ENCODE data around the gene GPC5. TPM values are rescaled to one million over a fixed set of nuclear protein-coding genes. Genes with fewer than 3 reads are reported as not detected.

Gene GPC5
- total and polyA plus RNA-seq, 9 of the 15 experiments (the other 6 are each of a cell fraction or from before 2014, with no cell fraction given) = 0.18 to 0.27 TPM; not detected in 7

DNA sequence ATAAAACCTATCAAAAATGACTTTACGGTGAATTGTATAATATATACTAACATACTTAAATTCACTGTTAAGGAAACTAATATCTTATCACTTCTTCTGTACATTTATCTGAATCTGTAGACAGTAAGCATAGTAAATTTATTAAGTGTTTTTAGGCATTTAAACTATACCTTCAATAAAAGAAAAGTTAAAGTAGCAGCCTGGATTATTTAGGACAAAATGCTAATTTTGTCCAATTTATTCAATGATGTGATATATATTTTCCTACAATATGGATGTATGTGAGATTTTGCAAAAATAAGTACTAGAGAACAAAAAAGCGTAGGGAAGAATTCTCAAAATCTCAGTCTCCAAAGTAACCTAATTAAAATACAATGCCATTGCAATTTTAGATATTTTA lies 299.9 kb downstream of the GPC5 start:
- Histone ChIP-seq H3K27me3 (ENCODE audit: control insufficient read depth in 2 of 2, insufficient read depth in 2 of 2, low read length in 2 of 2) (no peaks in the 10 kb centered on the region), H3K4me2 (ENCODE audit: insufficient read depth, low read length) (no peak overlapping the region), H4K20me1 (replicated peaks; ENCODE audit: control insufficient read depth, insufficient read depth, low read length) (no peaks in the 10 kb centered on the region), H3K9me1 (ENCODE audit: control insufficient read depth, insufficient read depth, low read length) (no peaks in the 10 kb centered on the region), H3K4me1 (replicated peaks in 1 of 2; ENCODE audit: control insufficient read depth in 2 of 2, insufficient read depth in 2 of 2, low read length in 2 of 2) (no peaks in the 10 kb centered on the region), H3K4me3 (no peak overlapping the region), H3K9ac (ENCODE audit: insufficient read depth in 1 of 2, low read depth in 2 of 2, low read length in 2 of 2) (no peak overlapping the region), H3K79me2 (ENCODE audit: control insufficient read depth, insufficient read depth, low read length) (no peaks in the 10 kb centered on the region), H3K36me3 (ENCODE audit: control insufficient read depth, insufficient read depth, low read length) (no peaks in the 10 kb centered on the region), H3K27ac (ENCODE audit: extremely low read depth, low read depth, low read length) (no peak overlapping the region), H3K9me3 (replicated peaks; ENCODE audit: control insufficient read depth, insufficient read depth, low read depth, low read length) (no peaks in the 10 kb centered on the region), H2AFZ (ENCODE audit: low read depth, low read length) (no peak overlapping the region)
- TF ChIP-seq PPARD (CRISPR knock-in tag; IDR thresholded peaks at IDR 0.05) = no peak
- peak; percentile 23 for TF ChIP-seq HNRNPH1 (optimal IDR thresholded peaks at IDR 0.05; ENCODE audit: low read depth, low read length)
- 0 out of 2 replicates have a peak, but pooled peaks have one; percentile 13 for TF ChIP-seq ZNF507 (tag; conservative IDR thresholded peaks at IDR 0.05)
- TF ChIP-seq TFAM (CRISPR knock-in tag; conservative IDR thresholded peaks at IDR 0.05) = peak; percentile 100; the same call in 1 of the 2 replicates
- POLR2A ChIA-PET = interaction anchor here (0.6 kb wide), 1 partner anchor 222 kb away, joined by 3 read pairs; no protein-coding TSS in a partner anchor
- ATAC-seq (no peak), FAIRE-seq (no peak), DNase-seq (ENCODE audit: extremely low read depth in 1 of 4, low spot score in 3 of 4) (no peak)
- in situ Hi-C loops (cut with MboI) = no loop called here
- no TSS peak for BruUV-seq (replicated peaks)
- CTCF ChIA-PET (ENCODE audit: low intra/inter-chr PET ratio) = no interaction called here
- intact Hi-C loops (cut with micrococcal nuclease) = no loop called here
- WGBS (ENCODE audit: insufficient coverage, low coverage, missing lambda C conversion rate) = 3% methylated on average over 2 of the region's 2 CpGs

DNA sequence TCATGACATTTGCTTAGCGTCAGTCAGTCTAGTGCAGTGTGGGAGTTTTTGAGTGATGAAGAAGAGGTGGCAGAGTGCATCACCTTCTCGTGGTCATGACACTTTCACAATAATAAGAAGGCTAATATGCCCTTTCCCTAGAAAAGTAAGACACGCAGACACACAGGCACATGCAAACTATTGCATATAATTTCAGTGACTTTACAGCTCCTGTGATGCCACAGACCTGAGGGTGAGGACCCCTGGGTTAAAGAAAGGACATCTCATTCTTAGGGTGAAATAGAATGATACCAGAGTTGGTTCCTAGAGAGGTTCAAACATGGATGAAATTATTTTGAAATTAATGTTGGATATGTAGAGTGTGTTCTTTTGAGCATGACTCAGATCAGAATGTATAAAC lies 300.3 kb downstream of the GPC5 start:
- H3K9me3 ChIP-seq (replicated peaks; ENCODE audit: control insufficient read depth, insufficient read depth, low read depth, low read length) = no peaks in the 10 kb centered on the region
- no peak overlapping the region for H3K4me3 ChIP-seq
- no peak for ATAC-seq
- POLR2A ChIA-PET = no interaction called here
- no peak for DNase-seq (ENCODE audit: extremely low read depth in 1 of 4, low spot score in 3 of 4)
- BruUV-seq (replicated peaks) = no TSS peak
- no peaks in the 10 kb centered on the region for H4K20me1 ChIP-seq (replicated peaks; ENCODE audit: control insufficient read depth, insufficient read depth, low read length)
- in situ Hi-C loops (cut with MboI) (no loop called here), intact Hi-C loops (cut with micrococcal nuclease) (no loop called here)
- no peak overlapping the region for H3K4me2 ChIP-seq (ENCODE audit: insufficient read depth, low read length)
- no peaks in the 10 kb centered on the region for H3K4me1 ChIP-seq (replicated peaks in 1 of 2; ENCODE audit: control insufficient read depth in 2 of 2, insufficient read depth in 2 of 2, low read length in 2 of 2)
- H3K27me3 ChIP-seq (ENCODE audit: control insufficient read depth in 2 of 2, insufficient read depth in 2 of 2, low read length in 2 of 2) = no peaks in the 10 kb centered on the region
- TF ChIP-seq RBBP5 (IDR thresholded peaks at IDR 0.05; ENCODE audit: borderline replicate concordance, insufficient read depth, low read length, poor library complexity, severe bottlenecking) = no peak
- no peak for TF ChIP-seq SNRNP70 (optimal IDR thresholded peaks at IDR 0.05; ENCODE audit: low read depth, low read length)
- TF ChIP-seq, protein P1, sequence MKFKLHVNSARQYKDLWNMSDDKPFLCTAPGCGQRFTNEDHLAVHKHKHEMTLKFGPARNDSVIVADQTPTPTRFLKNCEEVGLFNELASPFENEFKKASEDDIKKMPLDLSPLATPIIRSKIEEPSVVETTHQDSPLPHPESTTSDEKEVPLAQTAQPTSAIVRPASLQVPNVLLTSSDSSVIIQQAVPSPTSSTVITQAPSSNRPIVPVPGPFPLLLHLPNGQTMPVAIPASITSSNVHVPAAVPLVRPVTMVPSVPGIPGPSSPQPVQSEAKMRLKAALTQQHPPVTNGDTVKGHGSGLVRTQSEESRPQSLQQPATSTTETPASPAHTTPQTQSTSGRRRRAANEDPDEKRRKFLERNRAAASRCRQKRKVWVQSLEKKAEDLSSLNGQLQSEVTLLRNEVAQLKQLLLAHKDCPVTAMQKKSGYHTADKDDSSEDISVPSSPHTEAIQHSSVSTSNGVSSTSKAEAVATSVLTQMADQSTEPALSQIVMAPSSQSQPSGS (CRISPR knock-in tag; IDR thresholded peaks at IDR 0.05) = peak; percentile 57; the same call in 1 of the 2 replicates
- TF ChIP-seq, protein P2, sequence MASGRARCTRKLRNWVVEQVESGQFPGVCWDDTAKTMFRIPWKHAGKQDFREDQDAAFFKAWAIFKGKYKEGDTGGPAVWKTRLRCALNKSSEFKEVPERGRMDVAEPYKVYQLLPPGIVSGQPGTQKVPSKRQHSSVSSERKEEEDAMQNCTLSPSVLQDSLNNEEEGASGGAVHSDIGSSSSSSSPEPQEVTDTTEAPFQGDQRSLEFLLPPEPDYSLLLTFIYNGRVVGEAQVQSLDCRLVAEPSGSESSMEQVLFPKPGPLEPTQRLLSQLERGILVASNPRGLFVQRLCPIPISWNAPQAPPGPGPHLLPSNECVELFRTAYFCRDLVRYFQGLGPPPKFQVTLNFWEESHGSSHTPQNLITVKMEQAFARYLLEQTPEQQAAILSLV (tag; IDR thresholded peaks at IDR 0.05) = no peak
- TF ChIP-seq IRF2 (CRISPR knock-in tag; IDR thresholded peaks at IDR 0.05) = peak; percentile 68; the same call in 1 of the 2 replicates
- no peak for TF ChIP-seq SREBF2 (CRISPR knock-in tag; IDR thresholded peaks at IDR 0.05)
- no peak for TF ChIP-seq ZFPM2 (CRISPR knock-in tag; IDR thresholded peaks at IDR 0.05)
- TF ChIP-seq, protein P3, sequence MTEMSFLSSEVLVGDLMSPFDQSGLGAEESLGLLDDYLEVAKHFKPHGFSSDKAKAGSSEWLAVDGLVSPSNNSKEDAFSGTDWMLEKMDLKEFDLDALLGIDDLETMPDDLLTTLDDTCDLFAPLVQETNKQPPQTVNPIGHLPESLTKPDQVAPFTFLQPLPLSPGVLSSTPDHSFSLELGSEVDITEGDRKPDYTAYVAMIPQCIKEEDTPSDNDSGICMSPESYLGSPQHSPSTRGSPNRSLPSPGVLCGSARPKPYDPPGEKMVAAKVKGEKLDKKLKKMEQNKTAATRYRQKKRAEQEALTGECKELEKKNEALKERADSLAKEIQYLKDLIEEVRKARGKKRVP (CRISPR knock-in tag; IDR thresholded peaks at IDR 0.05) = no peak
- no peaks in the 10 kb centered on the region for H3K79me2 ChIP-seq (ENCODE audit: control insufficient read depth, insufficient read depth, low read length)
- CTCF ChIA-PET (ENCODE audit: low intra/inter-chr PET ratio) = no interaction called here
- no peak overlapping the region for H2AFZ ChIP-seq (ENCODE audit: low read depth, low read length)
- no peak overlapping the region for H3K9ac ChIP-seq (ENCODE audit: insufficient read depth in 1 of 2, low read depth in 2 of 2, low read length in 2 of 2)
- no peaks in the 10 kb centered on the region for H3K36me3 ChIP-seq (ENCODE audit: control insufficient read depth, insufficient read depth, low read length)
- H3K27ac ChIP-seq (ENCODE audit: extremely low read depth, low read depth, low read length) = no peak overlapping the region
- no peaks in the 10 kb centered on the region for H3K9me1 ChIP-seq (ENCODE audit: control insufficient read depth, insufficient read depth, low read length)
- WGBS (ENCODE audit: insufficient coverage, low coverage, missing lambda C conversion rate) = 1% methylated on average over 3 of the region's 3 CpGs
- no peak for FAIRE-seq
